Measurements from ENCODE around the gene GIGYF2.

Gene GIGYF2

GRCh38 chr2:232865165-232865564 lies 168.0 kb downstream of the GIGYF2 start:
- DNase-seq (ENCODE audit: low read depth in 2 of 2, low spot score in 1 of 2): no peak

GRCh38 chr2:232866104-232866503 lies 169.0 kb downstream of the GIGYF2 start:
- DNase-seq (ENCODE audit: low read depth in 2 of 2, low spot score in 1 of 2): no peak

GRCh38 chr2:232869138-232870017 lies 172.2 kb downstream of the GIGYF2 start:
- DNase-seq (ENCODE audit: low read depth in 2 of 2, low spot score in 1 of 2): no peak

GRCh38 chr2:232870018-232870765 lies 173.1 kb downstream of the GIGYF2 start, which contains the start of gene SNORC:
TSS of gene SNORC (plus strand) at chr2:232870264. CDS start at chr2:232870342, 78 bp downstream.
- no peak for DNase-seq (ENCODE audit: low read depth in 2 of 2, low spot score in 1 of 2)

- no peak for DNase-seq (ENCODE audit: low read depth in 2 of 2, low spot score in 1 of 2)
These were observed 173.7 kb downstream of the GIGYF2 start for GRCh38 chr2:232870766-232871371.

- DNase-seq (ENCODE audit: low read depth in 2 of 2, low spot score in 1 of 2): no peak
These were observed 174.3 kb downstream of the GIGYF2 start for GRCh38 chr2:232871418-232871834.

GRCh38 chr2:232871835-232872736 lies 175.0 kb downstream of the GIGYF2 start:
- no peak for DNase-seq (ENCODE audit: low read depth in 2 of 2, low spot score in 1 of 2)

GRCh38 chr2:232872826-232873225 lies 175.7 kb downstream of the GIGYF2 start:
- no peak for DNase-seq (ENCODE audit: low read depth in 2 of 2, low spot score in 1 of 2)

- DNase-seq (ENCODE audit: low read depth in 2 of 2, low spot score in 1 of 2): no peak
These were observed 176.3 kb downstream of the GIGYF2 start for GRCh38 chr2:232873292-232873908.

- DNase-seq (ENCODE audit: low read depth in 2 of 2, low spot score in 1 of 2): no peak
These were observed 176.9 kb downstream of the GIGYF2 start for GRCh38 chr2:232873909-232874641.

GRCh38 chr2:232874677-232875223 lies 177.6 kb downstream of the GIGYF2 start:
- no peak for DNase-seq (ENCODE audit: low read depth in 2 of 2, low spot score in 1 of 2)

GRCh38 chr2:232875256-232876121 lies 178.4 kb downstream of the GIGYF2 start:
- DNase-seq (ENCODE audit: low read depth in 2 of 2, low spot score in 1 of 2): no peak

GRCh38 chr2:232876161-232876977 lies 179.2 kb downstream of the GIGYF2 start:
- no peak for DNase-seq (ENCODE audit: low read depth in 2 of 2, low spot score in 1 of 2)

- DNase-seq (ENCODE audit: low read depth in 2 of 2, low spot score in 1 of 2): no peak
These were observed 179.9 kb downstream of the GIGYF2 start for GRCh38 chr2:232876978-232877441.

GRCh38 chr2:232877940-232878511 lies 180.9 kb downstream of the GIGYF2 start:
- no peak for DNase-seq (ENCODE audit: low read depth in 2 of 2, low spot score in 1 of 2)

- no peak for DNase-seq (ENCODE audit: low read depth in 2 of 2, low spot score in 1 of 2)
These were observed 181.9 kb downstream of the GIGYF2 start for GRCh38 chr2:232878855-232879617.

All from stimulated activated CD8-positive, alpha-beta memory T cell treated with anti-CD3 and anti-CD28 coated beads, Interleukin-4, amount 100 ng/mL, for 4 hours (primary cell).